Hepatocyte (in vitro differentiated cells): ENCODE measurements around the gene RPL28. TPM values are rescaled to one million over a fixed set of nuclear protein-coding genes. Genes with fewer than 3 reads are reported as not detected.

Experiments
- DNase-seq: peaks from one replicate; pipeline ENCODE4 v3.0.0-alpha.2; 2016; ENCODE audit warnings: low spot score
- H2AFZ ChIP-seq: fragments of 200-600 bp; sonication (generic); 2 replicates; pipeline ENCODE4 v1.6.0; 2016; ENCODE audit warnings: antibody characterized with exemption, mild to moderate bottlenecking
- H3K27ac ChIP-seq: fragments of 200-600 bp; sonication (generic); 2 replicates; pipeline ENCODE4 v1.5.1; 2016; ENCODE audit warnings: mild to moderate bottlenecking
- H3K27me3 ChIP-seq: fragments of 200-600 bp; sonication (generic); 2 replicates; pipeline ENCODE4 v1.6.1; 2016
- H3K36me3 ChIP-seq: fragments of 200-600 bp; sonication (generic); replicated peaks from 2 replicates; pipeline ENCODE4 v1.5.1; 2016; ENCODE audit warnings: low read depth; ENCODE audit not compliant: insufficient read depth
- H3K4me1 ChIP-seq: fragments of 200-600 bp; sonication (generic); 2 replicates; pipeline ENCODE4 v1.5.1; 2016; ENCODE audit warnings: mild to moderate bottlenecking, moderate library complexity; ENCODE audit not compliant: insufficient read depth
- H3K4me2 ChIP-seq: fragments of 200-600 bp; sonication (generic); 2 replicates; pipeline ENCODE4 v1.6.0; 2016
- H3K4me3 ChIP-seq: fragments of 200-600 bp; sonication (generic); 2 replicates; pipeline ENCODE4 v1.5.1; 2016; ENCODE audit warnings: mild to moderate bottlenecking
- H3K79me2 ChIP-seq: fragments of 200-600 bp; sonication (generic); 2 replicates; pipeline ENCODE4 v1.6.0; 2017; ENCODE audit warnings: mild to moderate bottlenecking
- H3K9me2 ChIP-seq: fragments of 200-600 bp; sonication (generic); replicated peaks from 2 replicates; pipeline ENCODE4 v1.6.0; 2017; ENCODE audit warnings: mild to moderate bottlenecking; ENCODE audit not compliant: insufficient read depth
- H3K9me3 ChIP-seq: fragments of 200-600 bp; sonication (generic); 2 replicates; pipeline ENCODE4 v1.5.1; 2016; ENCODE audit warnings: low read depth, mild to moderate bottlenecking
- H4K20me1 ChIP-seq: fragments of 200-600 bp; sonication (generic); 2 replicates; pipeline ENCODE4 v1.6.0; 2016; ENCODE audit warnings: mild to moderate bottlenecking; ENCODE audit not compliant: insufficient read depth, poor library complexity, severe bottlenecking
- EZH2 ChIP-seq: fragments of 200-600 bp; sonication (generic); IDR thresholded peaks from 2 replicates; pipeline ENCODE4 v1.6.1; 2016; ENCODE audit warnings: antibody characterized with exemption, mild to moderate bottlenecking, borderline replicate concordance
- EZH2phosphoT487 ChIP-seq: fragments of 200-600 bp; sonication (generic); IDR thresholded peaks from one replicate; pipeline ENCODE4 v1.6.1; 2018; ENCODE audit warnings: antibody characterized with exemption, mild to moderate bottlenecking, low read depth, moderate library complexity; ENCODE audit not compliant: unreplicated experiment, severe bottlenecking
- WGBS: methylation state at CpG from one replicate; pipeline ENCODE4 v1.1.6; 2016; ENCODE audit warnings: low lambda C conversion rate; ENCODE audit errors: missing lambda C conversion rate; 5-methylcytosine and 5-hydroxymethylcytosine counted together
- polyA plus RNA-seq: library from polyadenylated mRNA; unstranded; fragments of >200 nt; fragmentation: Nextera tagmentation; extraction: Ambion mirVana; gene quantifications from 2 replicates; pipeline ENCODE4 v1.2.1, GENCODE V29; 2016
- total RNA-seq: library from RNA; depleted of rRNA; stranded (reverse); fragments of >200 nt; gene quantifications from 2 replicates; pipeline ENCODE4 v1.2.3, GENCODE V29; 2014
- TF ChIP-seq, protein P1 (sequence below): fragments of 200-600 bp; sonication (generic); IDR thresholded peaks from 2 replicates; pipeline ENCODE4 v1.5.1; 2016; ENCODE audit warnings: antibody characterized with exemption, mild to moderate bottlenecking; ENCODE audit not compliant: poor library complexity

Gene RPL28
- total and polyA plus RNA-seq, 2 experiments from 2014 or later, result 437 to 604 TPM

DNA sequence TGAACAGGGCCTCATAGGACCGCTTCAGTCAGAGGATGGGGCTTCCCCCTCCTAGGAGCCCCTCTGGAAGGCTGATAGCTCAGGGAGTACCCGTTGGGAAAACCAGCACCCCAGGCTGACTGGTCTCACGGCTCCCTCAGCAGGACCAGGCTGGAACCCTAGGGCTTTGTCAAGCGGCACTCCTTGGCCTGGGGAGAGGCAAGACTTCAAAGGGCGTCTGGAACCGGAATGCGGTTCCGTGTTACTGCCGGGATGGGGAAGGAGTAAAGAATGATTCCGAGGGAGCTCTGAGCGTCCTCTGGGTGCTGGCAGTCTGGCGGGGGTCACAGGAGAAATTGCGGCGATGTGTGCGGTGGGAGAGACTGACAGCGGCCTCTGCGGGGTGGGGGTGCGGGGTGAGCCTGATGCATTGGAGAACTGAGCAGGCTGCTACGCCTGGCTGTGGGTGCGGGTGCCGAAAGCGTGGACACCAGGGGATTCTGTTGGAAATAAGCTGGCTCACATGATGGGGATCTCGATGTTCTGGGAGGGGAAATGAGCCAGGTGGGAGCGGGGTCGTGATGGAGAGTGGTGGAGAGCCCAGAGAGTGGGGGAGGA is 33.1 kb upstream of the RPL28 start:
- H3K4me3 ChIP-seq, result no peak overlapping the region
- no peaks in the 10 kb centered on the region for H3K79me2 ChIP-seq
- WGBS, result 80% methylated on average over 25 of the region's 25 CpGs
- H3K4me2 ChIP-seq, result no peak overlapping the region
- no peaks in the 10 kb centered on the region for H3K9me3 ChIP-seq
- peaks cover 14% of the 10 kb centered on the region for H3K4me1 ChIP-seq
- no peaks in the 10 kb centered on the region for H3K9me2 ChIP-seq
- no peak for DNase-seq
- H3K27ac ChIP-seq, result no peak overlapping the region
- H2AFZ ChIP-seq, result no peak overlapping the region
- no peaks in the 10 kb centered on the region for H3K36me3 ChIP-seq
- no peak for TF ChIP-seq EZH2phosphoT487
- TF ChIP-seq, protein P1, sequence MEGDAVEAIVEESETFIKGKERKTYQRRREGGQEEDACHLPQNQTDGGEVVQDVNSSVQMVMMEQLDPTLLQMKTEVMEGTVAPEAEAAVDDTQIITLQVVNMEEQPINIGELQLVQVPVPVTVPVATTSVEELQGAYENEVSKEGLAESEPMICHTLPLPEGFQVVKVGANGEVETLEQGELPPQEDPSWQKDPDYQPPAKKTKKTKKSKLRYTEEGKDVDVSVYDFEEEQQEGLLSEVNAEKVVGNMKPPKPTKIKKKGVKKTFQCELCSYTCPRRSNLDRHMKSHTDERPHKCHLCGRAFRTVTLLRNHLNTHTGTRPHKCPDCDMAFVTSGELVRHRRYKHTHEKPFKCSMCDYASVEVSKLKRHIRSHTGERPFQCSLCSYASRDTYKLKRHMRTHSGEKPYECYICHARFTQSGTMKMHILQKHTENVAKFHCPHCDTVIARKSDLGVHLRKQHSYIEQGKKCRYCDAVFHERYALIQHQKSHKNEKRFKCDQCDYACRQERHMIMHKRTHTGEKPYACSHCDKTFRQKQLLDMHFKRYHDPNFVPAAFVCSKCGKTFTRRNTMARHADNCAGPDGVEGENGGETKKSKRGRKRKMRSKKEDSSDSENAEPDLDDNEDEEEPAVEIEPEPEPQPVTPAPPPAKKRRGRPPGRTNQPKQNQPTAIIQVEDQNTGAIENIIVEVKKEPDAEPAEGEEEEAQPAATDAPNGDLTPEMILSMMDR, result no peak
- H4K20me1 ChIP-seq, result no peaks in the 10 kb centered on the region
- H3K27me3 ChIP-seq, result peaks cover 54% of the 10 kb centered on the region

DNA sequence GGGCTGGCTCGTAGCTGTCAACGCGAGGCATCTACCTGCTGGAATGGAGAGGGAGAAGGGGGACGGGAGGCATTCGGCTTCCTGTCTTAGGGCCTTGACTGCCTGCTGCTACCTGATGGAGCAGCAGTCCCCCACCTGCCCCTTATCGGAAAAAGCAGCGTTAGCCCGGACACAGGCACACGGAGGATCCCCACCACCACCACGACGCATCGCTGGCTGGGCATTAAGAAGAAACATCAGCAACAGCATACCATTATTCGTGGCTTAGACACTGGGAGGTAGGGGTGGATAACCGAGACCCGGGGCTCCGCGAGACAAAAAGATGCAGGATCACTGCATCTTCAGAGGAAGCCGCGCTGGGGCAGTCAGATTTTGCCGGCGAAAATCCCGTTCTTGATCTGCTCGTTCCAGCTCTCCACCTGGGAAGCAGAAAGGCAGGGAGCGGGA is 32.4 kb upstream of the RPL28 start:
- Histone ChIP-seq H3K4me1 (peaks cover 14% of the 10 kb centered on the region), H4K20me1 (no peaks in the 10 kb centered on the region), H3K79me2 (no peaks in the 10 kb centered on the region), H3K27ac (no peak overlapping the region), H3K36me3 (no peaks in the 10 kb centered on the region), H3K4me3 (no peak overlapping the region), H3K27me3 (peaks cover 54% of the 10 kb centered on the region), H2AFZ (peak overlapping the region; percentile 46), H3K4me2 (peak overlapping the region; percentile 97), H3K9me3 (no peaks in the 10 kb centered on the region), H3K9me2 (no peaks in the 10 kb centered on the region)
- WGBS, result 13% methylated on average over 24 of the region's 24 CpGs
- no peak for TF ChIP-seq EZH2phosphoT487
- TF ChIP-seq, protein P1, result no peak
- DNase-seq, result no peak

DNA sequence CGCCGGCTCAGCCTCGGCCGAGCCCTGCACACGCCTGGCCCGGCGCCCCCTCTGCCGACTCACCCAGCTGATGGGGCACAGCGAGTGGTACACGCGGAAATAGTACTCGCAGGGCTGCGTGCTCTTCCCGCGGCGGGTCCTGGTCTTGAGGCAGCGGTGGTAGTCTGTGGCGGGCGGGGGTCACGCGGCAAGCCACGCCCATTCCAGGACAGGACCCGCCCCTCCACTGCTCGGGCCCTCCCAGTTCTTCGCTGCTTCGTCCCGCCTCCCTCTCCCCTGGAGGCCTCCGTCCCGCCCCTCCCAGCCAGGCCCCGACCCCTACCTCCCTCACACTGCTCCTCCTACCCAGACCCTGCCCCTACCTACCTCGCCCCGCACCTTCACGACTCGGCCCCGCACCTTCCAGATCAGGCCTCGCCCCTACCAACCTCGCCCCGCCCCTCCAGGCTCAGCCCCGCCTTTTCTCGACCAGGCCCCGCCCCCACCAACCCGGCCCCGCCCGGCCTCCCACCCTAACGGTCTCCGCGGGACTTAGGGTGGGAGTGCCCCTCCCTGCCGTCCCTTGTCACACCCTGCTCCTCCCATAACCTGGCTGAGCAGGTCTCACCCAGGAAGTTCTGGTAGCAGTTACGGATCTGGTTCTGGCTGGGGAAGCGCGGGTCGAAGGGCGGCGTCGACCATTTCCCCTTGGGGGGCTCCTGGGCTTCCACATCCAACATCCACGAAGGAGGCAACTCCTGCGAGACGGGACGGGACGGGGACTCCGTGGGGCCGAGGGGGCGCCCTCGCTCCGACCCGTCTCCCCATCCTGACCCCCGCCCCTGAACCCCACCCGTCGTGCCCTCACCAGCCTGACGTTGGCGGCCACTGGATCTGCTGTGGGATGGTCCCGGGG is 31.7 kb upstream of the RPL28 start:
- TF ChIP-seq EZH2 (no peak), EZH2phosphoT487 (no peak)
- TF ChIP-seq, protein P1, result no peak
- no peak overlapping the region for H3K27ac ChIP-seq
- 4% methylated on average over 42 of the region's 72 CpGs for WGBS
- no peaks in the 10 kb centered on the region for H4K20me1 ChIP-seq
- peak overlapping the region; percentile 33 for H3K4me3 ChIP-seq
- H3K9me2 ChIP-seq, result no peaks in the 10 kb centered on the region
- peak overlapping the region; percentile 46 for H2AFZ ChIP-seq
- H3K36me3 ChIP-seq, result no peaks in the 10 kb centered on the region
- H3K27me3 ChIP-seq, result peaks cover 54% of the 10 kb centered on the region
- peak overlapping the region; percentile 97 for H3K4me2 ChIP-seq
- H3K79me2 ChIP-seq, result no peaks in the 10 kb centered on the region
- DNase-seq, result peak; percentile 84
- H3K4me1 ChIP-seq, result peaks cover 14% of the 10 kb centered on the region
- H3K9me3 ChIP-seq, result no peaks in the 10 kb centered on the region
